M059J (cell line): ENCODE results near the gene LARP4B. TPM values are rescaled to one million over a fixed set of nuclear protein-coding genes. Genes with fewer than 3 reads are reported as not detected.

Experiments used
- DNase-seq: peaks from one replicate; pipeline ENCODE4 v3.0.0-alpha.2; 2012; ENCODE audit warnings: low read depth
- total RNA-seq: library from RNA; depleted of rRNA; stranded (reverse); fragments of >200 nt; shearing (Covaris generic); gene quantifications from 2 replicates; pipeline ENCODE4 v1.2.3, GENCODE V29; 2014; rRNA removed

The LARP4B gene
- total RNA-seq: 8.4 and 24.0 TPM in 2 replicates

DNA sequence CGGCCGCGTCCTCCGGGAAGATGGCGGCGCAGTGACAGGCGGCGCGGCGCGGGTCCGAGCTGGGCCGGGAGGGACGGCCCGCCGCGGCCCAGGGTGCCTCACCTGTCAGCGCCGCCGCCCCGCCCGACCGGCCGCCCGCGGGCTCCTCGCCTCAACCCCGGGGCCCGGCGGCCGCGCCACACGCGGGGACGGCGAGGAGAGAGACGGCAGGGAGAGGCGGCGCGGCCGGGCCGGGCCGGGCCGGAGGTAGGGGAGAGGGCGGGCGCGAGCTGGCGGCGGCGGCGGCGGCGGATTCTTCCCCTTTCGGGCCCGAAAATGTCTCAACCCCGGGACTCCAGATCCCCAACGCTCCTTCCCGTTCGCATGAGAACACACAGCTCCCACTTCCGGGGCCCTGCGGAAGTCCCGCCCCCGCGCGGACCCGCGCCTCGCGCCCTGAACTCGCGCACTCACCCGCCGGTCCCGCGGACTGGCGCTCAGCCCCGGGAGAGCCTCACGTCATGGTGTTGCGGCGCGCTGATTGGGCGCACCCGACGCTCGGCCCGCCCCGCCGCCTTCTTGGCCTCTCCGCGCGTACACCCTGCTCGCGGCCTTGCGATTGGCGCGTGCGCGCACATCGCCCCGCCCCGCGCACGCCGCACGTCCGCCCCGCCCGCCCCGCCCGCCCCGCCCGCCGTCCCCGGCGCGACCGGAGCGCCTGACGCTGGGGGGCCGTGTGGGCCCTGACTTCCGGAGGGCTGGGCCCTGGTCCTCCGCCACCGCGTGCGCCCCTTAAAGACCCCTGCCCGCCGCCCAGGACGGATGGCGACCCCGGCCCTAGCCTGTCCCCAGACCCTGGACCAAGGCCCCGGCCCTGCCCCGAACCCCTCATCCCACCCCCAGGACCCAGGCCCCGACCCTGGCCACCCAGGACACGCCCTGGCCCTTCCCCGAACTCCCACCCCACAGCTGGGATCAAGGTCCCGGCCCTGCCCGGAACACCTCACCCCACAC, at the start of gene LARP4B:
Gene LARP4B, minus strand, starts transcription at position 380 of the 993 bp plus-strand sequence. CDS start 45,984 bp downstream, outside the sequence.
- peak; percentile 88 for DNase-seq

DNA sequence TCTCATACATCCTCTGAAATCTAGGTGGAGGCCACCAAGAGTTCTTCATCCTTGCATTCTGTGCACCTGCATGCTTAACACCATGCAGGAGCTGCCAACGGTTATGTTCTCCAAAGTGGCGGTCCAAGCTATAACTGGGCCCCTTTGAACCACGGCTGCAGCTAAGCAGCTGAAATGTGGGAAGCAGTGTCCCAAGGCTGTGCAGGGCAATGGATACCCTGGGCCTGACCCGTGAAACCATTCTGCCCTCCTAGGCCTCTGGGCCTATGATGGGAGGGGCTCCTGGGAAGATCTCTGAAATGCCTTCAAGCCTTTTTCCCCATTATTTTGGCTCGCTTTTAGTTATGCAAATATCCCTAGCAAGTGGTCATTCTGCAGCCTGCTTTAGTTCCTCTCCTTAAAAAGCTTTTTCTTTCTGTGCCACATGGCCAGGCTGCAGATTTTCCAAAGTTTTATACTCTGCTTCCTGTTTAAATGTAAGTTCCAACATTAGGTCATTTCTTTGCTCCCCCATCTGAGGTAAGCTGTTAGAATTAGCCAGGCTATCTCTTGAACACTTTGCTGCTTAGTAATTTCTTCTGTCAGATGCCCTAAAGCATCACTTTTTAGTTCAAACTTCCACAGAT, 49.1 kb upstream of the LARP4B start:
- DNase-seq: no peak

DNA sequence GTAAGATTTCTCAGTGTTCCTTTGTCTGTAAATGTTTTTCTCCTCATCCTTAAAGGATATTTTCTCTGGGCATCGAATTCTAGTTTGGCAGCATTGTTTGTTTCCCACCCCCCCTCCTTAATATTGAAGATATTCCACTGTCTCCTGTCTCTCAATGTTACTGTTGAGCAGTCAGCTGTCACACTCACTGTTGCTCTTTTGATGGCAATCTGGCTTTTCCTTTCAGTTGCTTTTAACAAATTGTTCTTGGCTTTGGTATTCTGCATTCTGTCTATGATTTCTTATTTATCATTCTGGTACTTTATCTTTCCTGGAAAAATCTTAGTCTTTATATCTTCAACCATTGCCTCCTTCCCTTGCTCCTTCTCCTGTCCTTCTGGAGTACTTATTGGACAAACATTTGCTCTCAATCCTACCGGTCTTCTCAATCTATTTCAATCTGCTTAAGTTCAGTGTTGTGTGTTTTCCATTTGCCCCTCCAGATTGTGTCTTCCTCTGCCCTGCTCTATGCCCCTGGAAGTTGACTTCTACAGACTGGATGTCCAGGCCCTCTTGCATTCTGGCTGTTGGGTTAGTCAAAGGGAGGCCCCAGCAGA, 47.4 kb upstream of the LARP4B start:
- peak; percentile 5 for DNase-seq

DNA sequence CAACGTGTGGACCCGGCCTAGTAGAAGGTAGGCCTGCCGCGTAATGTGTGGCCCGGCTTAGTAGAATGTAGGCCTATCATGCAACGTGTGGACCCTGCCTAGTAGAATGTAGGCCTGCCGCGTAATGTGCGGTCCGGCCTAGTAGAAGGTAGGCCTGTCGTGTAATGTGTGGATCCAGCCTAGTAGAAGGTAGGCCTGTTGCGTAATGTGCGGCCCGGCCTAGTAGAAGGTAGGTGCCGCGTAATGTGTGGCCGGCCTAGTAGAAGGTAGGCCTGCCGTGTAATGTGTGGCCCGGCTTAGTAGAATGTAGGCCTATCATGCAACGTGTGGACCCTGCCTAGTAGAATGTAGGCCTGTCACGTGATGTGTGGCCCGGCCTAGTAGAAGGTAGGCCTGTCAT, 44.8 kb upstream of the LARP4B start:
- DNase-seq: no peak

DNA sequence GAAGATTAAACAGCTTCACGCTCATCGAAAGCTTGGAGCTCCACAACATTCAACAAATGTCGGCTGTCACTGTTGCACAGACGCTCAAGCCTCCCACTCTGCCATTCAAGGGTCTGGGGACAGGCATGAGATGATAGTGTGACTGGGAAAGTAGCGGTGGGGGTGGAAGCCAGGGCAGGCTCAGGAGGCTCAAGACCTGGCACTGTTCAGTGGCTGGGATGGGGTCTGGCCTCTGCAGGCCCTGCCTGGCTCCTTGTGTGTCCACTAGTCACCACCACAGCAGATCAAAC, 43.2 kb upstream of the LARP4B start:
- no peak for DNase-seq

DNA sequence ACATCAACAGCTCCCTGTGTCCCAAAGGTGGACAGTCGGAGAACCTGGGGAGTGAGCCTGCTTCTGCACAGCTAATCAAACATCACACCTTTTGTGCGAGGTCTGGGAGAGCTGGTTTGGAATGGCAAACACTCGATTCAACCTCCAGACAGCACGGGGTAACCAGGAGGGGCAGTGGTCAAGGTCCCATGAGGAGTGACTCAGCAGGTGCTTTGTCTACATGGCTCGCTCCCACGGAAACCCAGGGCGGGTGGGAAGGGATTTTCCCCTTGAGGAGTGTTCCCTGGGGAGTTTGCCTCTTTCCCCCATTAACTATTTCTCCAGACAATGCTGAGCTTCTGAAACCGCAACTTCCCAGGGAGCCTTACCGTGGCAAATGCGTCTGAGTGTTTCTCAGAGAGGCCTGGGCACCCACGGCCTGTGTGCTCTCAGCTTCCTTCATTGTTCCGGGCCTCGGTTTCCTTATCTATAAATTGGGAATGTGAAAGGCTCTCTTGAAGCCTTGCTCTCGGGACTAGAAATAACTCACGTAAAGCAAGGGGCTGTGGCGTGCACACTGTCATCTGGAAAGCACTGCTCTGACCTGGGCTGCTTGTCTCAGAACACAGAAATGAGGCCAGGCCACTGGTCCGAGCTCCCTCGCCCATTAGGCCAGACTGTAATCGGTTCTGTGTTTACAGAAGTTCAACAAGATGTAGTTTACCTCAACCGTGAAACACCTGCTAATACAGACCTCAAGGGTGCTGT, 42.7 kb upstream of the LARP4B start:
- DNase-seq: no peak

DNA sequence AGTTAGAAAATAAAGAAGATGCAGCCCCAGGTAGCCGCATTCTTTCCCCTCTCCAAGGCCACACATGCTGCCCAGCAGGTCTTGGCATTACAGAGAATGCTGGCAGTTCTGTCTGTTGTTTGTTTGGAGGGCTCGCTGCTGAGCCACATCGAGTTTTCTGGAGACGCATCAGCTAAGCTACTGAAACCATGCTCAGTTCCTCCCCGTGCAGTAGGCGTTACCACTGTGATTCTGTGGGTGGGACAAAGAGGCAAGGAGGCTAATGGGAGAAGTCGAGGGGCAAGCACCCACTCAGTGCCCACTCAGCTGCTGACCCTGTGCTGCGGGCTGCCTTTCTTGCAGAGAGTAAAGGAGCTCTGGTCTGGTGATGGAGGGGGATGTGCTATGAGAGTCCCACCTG, 41.3 kb upstream of the LARP4B start:
- DNase-seq: no peak

DNA sequence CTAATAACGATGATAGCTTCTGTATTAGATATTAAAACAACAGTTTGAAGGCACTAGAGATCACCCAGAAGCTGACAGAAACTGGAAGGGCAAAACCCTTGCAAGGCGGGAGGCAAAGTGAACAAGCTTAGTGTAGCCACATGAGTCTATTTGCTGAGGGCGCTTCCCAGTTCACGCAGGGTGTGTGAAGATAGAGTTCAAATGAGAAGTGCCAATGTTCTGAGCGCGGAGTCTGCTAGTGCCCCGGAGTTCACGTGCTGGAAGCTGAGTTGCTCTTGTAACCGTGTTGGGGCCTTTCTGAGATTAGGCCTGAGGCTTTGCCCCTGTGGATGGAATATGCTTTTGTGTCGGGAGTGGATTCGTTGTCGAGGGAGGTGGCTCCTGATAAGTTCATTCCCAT, 40.1 kb upstream of the LARP4B start:
- DNase-seq: no peak

DNA sequence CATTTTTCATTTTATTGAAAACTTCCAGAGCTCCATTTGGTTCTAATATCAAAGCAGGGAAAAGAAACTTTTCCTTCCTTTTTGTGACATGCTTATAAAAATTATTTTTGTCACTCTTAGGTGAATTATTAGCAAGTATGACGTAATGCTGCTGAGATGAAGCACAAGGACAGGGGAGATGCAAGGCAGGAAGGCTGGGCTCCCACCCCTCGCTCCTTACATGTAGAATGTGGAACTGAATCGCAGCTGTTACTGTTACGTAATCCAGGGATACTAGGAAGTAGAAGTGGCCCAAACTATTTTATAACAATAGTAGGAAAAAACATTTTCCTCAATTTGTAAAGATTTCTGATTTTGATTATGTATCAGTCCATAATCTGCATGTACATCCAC, 39.6 kb upstream of the LARP4B start:
- no peak for DNase-seq

DNA sequence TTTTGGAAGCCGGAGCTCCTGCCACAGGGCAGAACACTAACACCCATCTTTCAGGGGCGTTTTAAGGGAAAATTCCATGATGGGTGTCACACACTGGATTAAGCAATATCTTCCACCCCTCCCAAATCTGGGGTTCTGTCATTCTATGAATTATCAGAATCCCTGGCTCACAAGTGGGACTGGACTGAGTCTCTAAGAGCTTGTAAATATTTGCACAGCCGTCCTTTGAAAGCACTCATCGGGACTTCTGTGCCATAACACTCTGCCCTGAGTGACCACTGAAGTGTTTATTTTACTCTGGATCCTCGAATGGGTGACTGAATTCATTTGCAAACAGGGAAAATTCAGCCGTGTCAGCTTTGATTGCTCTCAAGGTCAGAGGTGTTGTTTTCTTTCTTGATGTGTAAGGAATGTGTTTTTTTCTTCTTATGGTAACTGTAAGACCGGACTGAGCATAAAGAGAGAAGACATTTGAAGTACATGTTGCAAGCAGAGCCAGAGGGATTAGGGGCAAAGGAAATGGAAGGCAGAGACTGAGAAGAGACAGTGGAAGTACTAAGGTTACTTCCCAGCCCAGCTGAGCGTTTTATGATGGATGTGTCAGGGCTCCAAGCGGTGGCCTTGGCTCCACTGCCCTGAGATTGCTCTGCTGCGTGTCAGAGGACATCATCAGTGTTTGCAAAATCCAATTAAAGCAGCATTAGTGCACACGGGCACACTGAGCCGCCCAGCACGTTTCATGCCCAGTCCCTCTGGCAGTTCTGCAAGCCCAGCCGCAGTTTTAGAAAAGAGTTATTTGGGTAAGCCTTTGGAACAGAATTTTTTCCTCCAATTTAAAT, 39.0 kb upstream of the LARP4B start:
- no peak for DNase-seq

DNA sequence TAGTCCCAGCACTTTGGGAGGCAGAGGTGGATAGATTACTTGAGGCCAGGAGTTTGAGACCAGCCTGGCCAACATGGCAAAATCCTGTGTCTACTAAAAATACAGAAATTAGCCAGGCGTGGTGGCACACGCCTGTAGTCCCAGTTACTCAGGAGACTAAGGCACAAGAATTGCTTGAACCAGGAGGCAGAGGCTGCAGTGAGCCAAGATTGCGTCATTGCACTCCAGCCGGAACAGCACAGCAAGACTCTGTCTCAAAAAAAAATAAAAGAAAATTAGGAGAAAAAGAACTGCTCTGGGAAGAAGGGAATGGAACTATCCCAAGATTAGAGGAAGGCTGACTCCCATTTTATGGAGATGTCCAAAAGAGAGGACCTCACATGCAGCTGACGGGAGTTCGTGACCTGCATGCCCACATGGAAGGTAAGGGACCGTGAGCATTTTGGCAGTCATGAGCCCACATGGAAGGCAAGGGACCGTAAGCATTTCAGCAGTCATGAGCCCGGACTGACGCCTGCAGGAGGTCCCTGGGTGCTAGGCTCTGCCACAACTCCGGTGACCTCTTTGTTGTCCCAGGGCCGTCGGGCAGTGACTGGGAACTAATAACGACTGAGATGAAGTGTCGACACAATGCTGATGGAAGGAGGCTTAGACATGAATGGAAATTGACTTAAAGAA, 38.1 kb upstream of the LARP4B start:
- DNase-seq: no peak

DNA sequence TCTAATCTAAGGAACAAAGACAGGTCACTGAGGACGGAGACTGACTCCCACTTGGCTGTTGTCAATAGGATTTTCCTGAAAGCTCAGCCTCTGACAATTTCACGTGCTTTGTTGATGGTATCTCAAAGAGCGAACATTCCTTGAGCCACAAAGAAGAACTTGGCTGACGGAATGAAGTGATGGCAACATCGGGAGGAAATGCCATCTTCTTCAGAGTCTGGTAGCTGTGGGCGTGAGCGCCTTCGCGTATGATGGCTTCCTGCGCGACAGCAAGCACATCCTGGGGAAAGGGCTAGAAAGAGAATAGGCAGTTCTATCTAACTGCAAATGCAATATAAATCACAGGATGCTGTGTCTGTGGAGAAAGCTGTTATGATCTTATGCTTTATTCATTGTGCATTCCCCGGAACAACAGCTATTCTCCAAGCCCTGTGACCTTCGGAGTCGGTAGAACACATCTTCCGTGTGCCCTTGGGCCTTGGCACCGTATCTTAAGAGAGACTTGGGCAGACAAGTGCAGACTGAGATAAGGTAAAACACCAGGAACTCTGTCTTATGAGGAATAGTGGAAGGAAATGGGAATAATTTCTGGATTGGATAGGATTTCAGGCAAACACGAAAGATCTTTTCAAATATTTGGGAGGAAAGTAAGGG, 37.2 kb upstream of the LARP4B start:
- DNase-seq: no peak

DNA sequence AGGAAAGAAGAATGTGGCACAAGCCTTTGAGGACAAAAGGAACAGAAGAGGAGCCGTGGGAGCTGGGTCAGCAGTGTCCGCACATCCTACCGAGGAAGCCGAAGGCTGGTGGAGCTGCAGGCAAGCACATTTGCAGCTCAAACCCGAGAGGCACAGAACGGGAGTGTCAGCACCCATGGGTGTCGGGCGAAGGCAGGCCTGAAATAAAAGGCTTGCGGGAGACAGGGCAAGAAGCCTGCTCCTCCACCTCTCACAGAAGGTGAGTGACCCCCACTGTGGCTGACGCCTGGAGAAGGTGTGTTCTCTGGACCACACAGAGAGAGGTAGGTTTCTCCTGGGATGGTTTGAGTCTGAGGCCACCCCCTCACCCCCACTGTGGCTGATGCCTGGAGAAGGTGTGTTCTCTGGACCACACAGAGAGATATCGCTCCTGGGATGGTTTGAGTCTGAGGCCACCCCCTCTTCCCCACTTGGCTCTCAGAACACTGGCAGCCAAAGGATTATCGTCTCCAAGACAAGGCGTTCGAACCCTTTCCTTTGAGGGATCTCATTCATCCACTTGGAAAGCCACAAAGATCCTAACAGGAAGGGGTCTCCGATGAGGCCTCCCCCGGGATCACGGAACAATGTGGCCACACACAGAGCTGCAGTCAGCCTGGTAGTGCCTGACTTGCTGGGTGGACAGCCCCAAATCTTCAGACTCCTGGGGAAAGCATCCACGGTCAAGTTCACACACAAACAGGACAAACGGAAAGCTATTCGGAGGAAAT, 35.1 kb upstream of the LARP4B start:
- DNase-seq: no peak

DNA sequence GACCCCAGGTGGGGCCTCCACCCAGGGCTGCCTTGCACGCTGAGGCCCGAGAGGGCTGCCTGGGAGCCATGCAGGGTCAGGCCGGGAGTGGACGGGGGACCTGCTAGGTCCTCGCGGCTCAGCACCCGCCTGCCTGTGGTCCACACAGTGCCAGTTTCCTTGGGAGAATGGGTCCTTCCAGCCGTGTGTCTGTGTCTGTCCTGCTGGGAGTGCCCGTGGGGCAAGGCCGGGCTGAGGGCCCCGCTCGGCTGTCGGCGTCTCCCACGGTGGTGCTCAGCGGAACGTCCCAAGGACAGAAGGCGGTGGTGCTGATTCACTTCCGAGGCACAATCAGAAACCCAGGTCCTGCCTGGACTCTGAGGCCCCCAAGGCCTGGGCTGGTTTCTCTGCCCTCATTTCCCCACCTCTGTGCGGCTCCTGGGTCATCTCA, 33.5 kb upstream of the LARP4B start:
- DNase-seq: no peak

DNA sequence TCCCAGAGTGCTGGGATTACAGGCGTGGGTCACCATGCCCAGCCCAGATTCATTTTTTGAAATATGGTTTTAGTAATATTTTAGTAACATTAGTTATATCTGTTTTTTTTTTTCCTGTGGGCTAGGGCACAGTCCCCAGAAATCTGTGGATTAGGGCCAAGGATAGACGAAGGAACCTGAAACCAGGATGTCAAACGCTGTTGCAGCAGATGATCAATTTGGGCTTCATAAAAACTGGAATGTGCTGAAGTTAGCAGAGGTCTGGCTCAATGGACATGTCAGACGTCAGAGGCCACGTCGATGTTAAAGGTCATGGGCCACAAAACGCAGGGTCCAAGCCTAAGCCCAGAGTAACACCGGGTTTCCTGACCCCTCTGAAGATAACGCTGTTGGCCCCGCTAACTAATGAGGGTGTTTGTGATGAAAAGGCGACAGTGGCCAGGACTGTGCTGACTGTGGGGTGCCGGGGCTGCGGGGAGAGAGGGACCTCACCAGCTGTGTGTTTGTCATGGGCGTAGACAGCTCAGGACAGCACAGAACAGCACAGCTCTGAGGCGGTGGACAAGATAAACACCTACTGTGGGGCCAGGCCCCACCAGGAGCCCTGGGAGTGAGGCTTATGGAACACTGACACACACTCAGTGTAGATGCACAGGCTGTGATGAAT, 32.9 kb upstream of the LARP4B start:
- no peak for DNase-seq

DNA sequence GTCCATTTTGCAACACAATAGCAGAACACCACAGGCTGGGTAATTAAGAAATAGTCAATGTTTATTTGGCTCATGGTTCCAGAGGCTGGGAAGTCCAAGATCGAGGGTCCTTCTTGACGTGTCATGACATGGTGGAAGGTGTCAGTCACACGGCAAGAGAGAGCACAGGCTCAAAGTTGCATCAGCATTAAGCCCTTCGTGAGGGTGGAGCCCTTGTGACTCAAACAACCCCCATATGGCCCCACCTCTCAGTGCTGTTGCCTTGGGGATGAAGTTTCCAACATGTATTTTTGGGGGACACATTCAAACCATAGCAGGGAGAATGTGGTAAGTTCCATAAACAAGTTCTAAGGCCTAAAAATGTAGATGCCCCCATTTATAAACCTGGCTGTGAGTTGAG, 32.1 kb upstream of the LARP4B start:
- DNase-seq: no peak

DNA sequence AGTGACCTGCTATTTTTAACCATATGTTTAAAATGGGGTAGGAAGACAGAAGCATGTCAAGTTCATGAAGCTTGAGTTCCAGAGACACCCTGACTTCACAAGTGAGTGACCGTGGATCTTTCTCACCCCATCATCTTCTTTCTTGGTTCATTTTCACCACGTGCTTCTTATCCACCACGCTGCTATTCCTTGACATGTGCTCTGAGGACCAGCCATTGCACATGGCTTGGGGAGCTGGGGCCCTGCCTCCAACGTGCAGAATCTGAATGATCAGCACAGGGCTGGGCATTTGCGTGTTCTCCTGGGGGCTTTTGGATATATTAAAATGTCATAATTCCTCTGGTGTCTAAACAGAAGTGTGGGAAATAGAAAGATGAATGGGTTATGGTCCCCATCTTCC, 31.7 kb upstream of the LARP4B start:
- no peak for DNase-seq

DNA sequence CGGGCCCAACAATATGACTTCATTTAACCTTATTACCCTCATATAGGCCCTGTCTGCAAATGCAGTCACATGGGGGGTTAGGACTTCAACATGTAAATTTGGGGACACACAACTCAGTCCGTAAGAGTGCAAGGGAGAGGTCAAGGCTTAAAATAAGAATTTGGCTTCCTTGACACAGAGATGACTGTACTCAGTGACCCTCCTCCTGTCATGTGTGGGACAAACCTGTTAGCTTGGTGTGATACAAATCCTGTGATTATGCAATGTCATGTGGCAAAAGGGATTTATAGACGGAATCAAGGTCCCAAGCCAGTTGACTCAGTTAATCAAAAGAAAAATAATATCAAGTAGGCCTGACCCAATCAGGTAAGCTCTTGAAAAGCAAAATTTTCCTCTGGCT, 30.8 kb upstream of the LARP4B start:
- DNase-seq: no peak

DNA sequence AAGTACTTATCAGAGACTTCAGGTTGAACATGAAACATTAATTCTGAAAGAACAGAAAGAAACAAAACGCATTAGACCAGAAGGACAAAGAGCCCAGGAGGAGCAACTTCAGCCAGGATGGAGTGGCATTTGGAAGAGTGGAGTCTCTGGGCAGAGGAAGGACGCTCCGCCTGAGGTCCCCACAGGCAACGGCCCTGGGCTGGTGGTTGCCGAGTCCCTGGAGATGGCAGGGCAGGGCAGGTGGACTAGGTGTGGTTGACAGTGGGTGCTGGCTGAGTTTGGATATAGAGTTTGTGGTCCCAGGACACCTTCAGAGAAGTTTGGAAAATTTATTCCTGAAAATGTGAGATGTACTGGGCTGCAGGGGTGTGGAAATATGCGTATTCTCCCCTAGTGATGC, 27.4 kb upstream of the LARP4B start:
- no peak for DNase-seq
